Endothelial cell of umbilical vein (primary cell): ENCODE data around the gene RIMBP2. TPM values are rescaled to one million over a fixed set of nuclear protein-coding genes. Genes with fewer than 3 reads are reported as not detected.

Source experiments
- BruUV-seq: library from RNA; stranded (reverse); fragments of 400-500 nt; replicated peaks from 2 replicates; lab custom pipeline; 2021; lab: Mats Ljungman, UMichigan
- CTCF ChIA-PET: fragments of 300-600, 350-600 bp; sonication (Branson Sonifier 250); formaldehyde crosslinking; loops from one replicate; lab custom pipeline; 2021; ENCODE audit warnings: antibody characterized with exemption, inconsistent platforms; lab: Charles Lee
- POLR2A ChIA-PET: fragments of 300-600, 350-600 bp; sonication (Branson Sonifier 250); formaldehyde crosslinking; loops from one replicate; lab custom pipeline; 2021; ENCODE audit warnings: antibody characterized with exemption, inconsistent platforms; lab: Charles Lee
- DNase-seq: peaks from one replicate; pipeline ENCODE4 v3.0.0-alpha.2; 2011; ENCODE audit warnings: low read depth, low spot score
- FAIRE-seq: peaks from 2 replicates; lab custom pipeline; 2011; peaks lifted over from hg19 to GRCh38; lab: Jason Lieb, UNC
- H2AFZ ChIP-seq: 2 replicates; pipeline ENCODE4 v1.6.0; 2012; ENCODE audit warnings: low read depth, low read length, control low read depth, inconsistent platforms
- H3K27ac ChIP-seq: 2 replicates; pipeline ENCODE4 v1.5.1; 2011; ENCODE audit warnings: low read depth, mild to moderate bottlenecking, control low read depth, low read length, moderate library complexity; ENCODE audit not compliant: insufficient read depth
- H3K27me3 ChIP-seq, 2 experiments: 2 replicates each; pipeline versions ENCODE4 v1.6.0 to v1.6.1; 2011; ENCODE audit warnings: low read length in 2 of 2, mixed read lengths in 1 of 2; ENCODE audit not compliant: control insufficient read depth in 2 of 2, insufficient read depth in 2 of 2
- H3K36me3 ChIP-seq, 2 experiments: 2 replicates in 1 of 2; 3 replicates in 1 of 2; pipeline ENCODE4 v1.5.1; 2011; ENCODE audit warnings: low read length in 2 of 2, mild to moderate bottlenecking in 1 of 2, moderate library complexity in 1 of 2; ENCODE audit not compliant: control insufficient read depth in 2 of 2, insufficient read depth in 2 of 2; ENCODE audit errors: extremely low read depth in 1 of 2
- H3K4me1 ChIP-seq: 3 replicates; pipeline ENCODE4 v1.5.1; 2011; ENCODE audit warnings: mild to moderate bottlenecking, low read length; ENCODE audit not compliant: control insufficient read depth, insufficient read depth; ENCODE audit errors: extremely low read depth
- H3K4me2 ChIP-seq: 2 replicates; pipeline ENCODE4 v1.6.1; 2011; ENCODE audit warnings: low read length, control low read depth, mixed read lengths; ENCODE audit not compliant: insufficient read depth
- H3K4me3 ChIP-seq, 3 experiments: fragments of 200-600 bp in 1 of 3; sonication (generic), shearing (Covaris generic) in 1 of 3; replicated peaks in 1 of 3; 2 replicates each; pipeline ENCODE4 v1.5.1; 2011 to 2016; ENCODE audit warnings: control low read depth in 3 of 3, low read length in 3 of 3, mild to moderate bottlenecking in 2 of 3, inconsistent platforms in 1 of 3, low read depth in 1 of 3, moderate library complexity in 1 of 3; ENCODE audit not compliant: insufficient read depth in 1 of 3
- H3K79me2 ChIP-seq: 2 replicates; pipeline ENCODE4 v1.6.0; 2012; ENCODE audit warnings: low read length, inconsistent platforms; ENCODE audit not compliant: control insufficient read depth, insufficient read depth
- H3K9ac ChIP-seq: replicated peaks from 2 replicates; pipeline ENCODE3; 2011; ENCODE audit warnings: low read length, control low read depth; ENCODE audit not compliant: insufficient read depth; ENCODE audit errors: extremely low read depth
- H3K9me1 ChIP-seq: replicated peaks from 3 replicates; pipeline ENCODE4 v1.6.0; 2011; ENCODE audit warnings: mild to moderate bottlenecking, low read length; ENCODE audit not compliant: control insufficient read depth, insufficient read depth; ENCODE audit errors: extremely low read depth
- H3K9me3 ChIP-seq: replicated peaks from 2 replicates; pipeline ENCODE4 v1.5.1; 2012; ENCODE audit warnings: low read length, inconsistent platforms; ENCODE audit not compliant: control insufficient read depth, insufficient read depth
- H4K20me1 ChIP-seq: replicated peaks from 2 replicates; pipeline ENCODE3; 2011; ENCODE audit warnings: mild to moderate bottlenecking, low read length; ENCODE audit not compliant: control insufficient read depth, insufficient read depth; ENCODE audit errors: extremely low read depth
- CTCF ChIP-seq, 2 donors: IDR thresholded peaks; 1 replicate in 1 of 2; 2 replicates in 1 of 2; pipeline ENCODE4 v1.5.1; 2011; ENCODE audit warnings: low read length in 2 of 2, mild to moderate bottlenecking in 2 of 2, moderate library complexity in 2 of 2, control low read depth in 1 of 2, inconsistent platforms in 1 of 2, low read depth in 1 of 2; ENCODE audit not compliant: insufficient read depth in 1 of 2; ENCODE audit errors: extremely low read depth in 1 of 2
- EZH2 ChIP-seq: IDR thresholded peaks from 2 replicates; pipeline ENCODE4 v1.6.1; 2012; ENCODE audit warnings: borderline replicate concordance, low read depth, mild to moderate bottlenecking, moderate library complexity, low read length, inconsistent platforms; ENCODE audit not compliant: severe bottlenecking
- FOS ChIP-seq: IDR thresholded peaks from 2 replicates; pipeline ENCODE4 v1.6.1; 2011; ENCODE audit warnings: mild to moderate bottlenecking, low read length, moderate library complexity, borderline replicate concordance; ENCODE audit not compliant: insufficient read depth
- MAX ChIP-seq: IDR thresholded peaks from 2 replicates; pipeline ENCODE4 v1.6.1; 2011; ENCODE audit not compliant: insufficient read depth, insufficient read length
- MYC ChIP-seq: IDR thresholded peaks from one replicate; pipeline ENCODE4 v1.6.1; 2011; ENCODE audit warnings: mild to moderate bottlenecking, low read depth, low read length
- POLR2A ChIP-seq: IDR thresholded peaks from 2 replicates; pipeline ENCODE4 v1.6.1; 2012; ENCODE audit warnings: low read depth, mild to moderate bottlenecking, control low read depth, low read length
- dilution Hi-C: fragments of 300-500 bp; cut with MboI; formaldehyde crosslinking; loops from one replicate; pipeline ENCODE4 v1.15.0; 2019; ENCODE audit warnings: low sequenced_read_pairs; ENCODE audit not compliant: extremely low pct_ligation_motif_present
- intact Hi-C: fragments of 100-400 bp; cut with micrococcal nuclease; formaldehyde crosslinking; loops from one replicate; pipeline ENCODE4 v1.10.0; 2022
- polyA plus RNA-seq, 4 experiments: library from polyadenylated mRNA; depleted of rRNA in 3 of 4; stranded (reverse) in 3 of 4; unstranded in 1 of 4; fragments of >200 nt; gene quantifications; 2 replicates each; pipeline versions ENCODE4 v1.2.1 to v1.2.3, GENCODE V29; 2011 to 2012; ENCODE audit warnings: missing spikeins in 1 of 4
- total RNA-seq: library from RNA; stranded (reverse); gene quantifications from 2 replicates; pipeline ENCODE4 v1.2.3, GENCODE V29; 2021

RIMBP2 gene
- total and polyA plus RNA-seq, 2 donors (not counting 3 experiments of a cell fraction or from before 2014, with no cell fraction given), result 0.04 TPM; not detected in 1

GRCh38 chr12:130576371-130576816 is 139.7 kb downstream of the RIMBP2 start:
- intact Hi-C loops (no loop called here), dilution Hi-C loops (no loop called here)
- Histone ChIP-seq H3K9me1 (no peaks in the 10 kb centered on the region), H3K9me3 (peaks cover 4% of the 10 kb centered on the region), H3K4me2 (no peak overlapping the region), H3K79me2 (no peaks in the 10 kb centered on the region), H2AFZ (no peak overlapping the region), H3K4me1 (no peaks in the 10 kb centered on the region), H4K20me1 (no peaks in the 10 kb centered on the region), H3K27me3 (no peaks in the 10 kb centered on the region), H3K9ac (no peak overlapping the region), H3K4me3 (no peak overlapping the region), H3K36me3 (no peaks in the 10 kb centered on the region), H3K27ac (no peak overlapping the region)
- ChIA-PET POLR2A (no interaction called here), CTCF (no interaction called here)
- TF ChIP-seq MYC (no peak), MAX (no peak), CTCF (IDR thresholded peaks at IDR 0.05; ENCODE audit: extremely low read depth in 1 of 2, insufficient read depth in 1 of 2, low read depth in 1 of 2, low read length in 2 of 2) (no peak)
- FAIRE-seq (no peak), DNase-seq (no peak)
- no TSS peak for BruUV-seq

GRCh38 chr12:130574402-130574801 is 141.7 kb downstream of the RIMBP2 start:
- Histone ChIP-seq H3K9me3 (peaks cover 4% of the 10 kb centered on the region), H3K9ac (no peak overlapping the region), H3K4me3 (no peak overlapping the region), H3K79me2 (no peaks in the 10 kb centered on the region), H3K27me3 (no peaks in the 10 kb centered on the region), H3K36me3 (no peaks in the 10 kb centered on the region), H4K20me1 (no peaks in the 10 kb centered on the region), H3K9me1 (no peaks in the 10 kb centered on the region), H2AFZ (no peak overlapping the region), H3K4me1 (no peaks in the 10 kb centered on the region), H3K4me2 (no peak overlapping the region), H3K27ac (no peak overlapping the region)
- intact Hi-C loops (no loop called here), dilution Hi-C loops (no loop called here)
- POLR2A ChIA-PET, result no interaction called here
- TF ChIP-seq POLR2A (no peak), EZH2 (no peak), MAX (no peak), FOS (no peak)
- DNase-seq, result no peak
- BruUV-seq, result no TSS peak
- FAIRE-seq, result no peak
- CTCF ChIA-PET, result no interaction called here
